HG02852 (cell line): ENCODE results near the gene NSD2.

Source experiments
- ATAC-seq: cut with Tn5 transposase; IDR thresholded peaks from one replicate; pipeline ENCODE4 v1.9.1; 2021; ENCODE audit warnings: mild to moderate bottlenecking, moderate library complexity; ENCODE audit not compliant: unreplicated experiment

The NSD2 gene

DNA sequence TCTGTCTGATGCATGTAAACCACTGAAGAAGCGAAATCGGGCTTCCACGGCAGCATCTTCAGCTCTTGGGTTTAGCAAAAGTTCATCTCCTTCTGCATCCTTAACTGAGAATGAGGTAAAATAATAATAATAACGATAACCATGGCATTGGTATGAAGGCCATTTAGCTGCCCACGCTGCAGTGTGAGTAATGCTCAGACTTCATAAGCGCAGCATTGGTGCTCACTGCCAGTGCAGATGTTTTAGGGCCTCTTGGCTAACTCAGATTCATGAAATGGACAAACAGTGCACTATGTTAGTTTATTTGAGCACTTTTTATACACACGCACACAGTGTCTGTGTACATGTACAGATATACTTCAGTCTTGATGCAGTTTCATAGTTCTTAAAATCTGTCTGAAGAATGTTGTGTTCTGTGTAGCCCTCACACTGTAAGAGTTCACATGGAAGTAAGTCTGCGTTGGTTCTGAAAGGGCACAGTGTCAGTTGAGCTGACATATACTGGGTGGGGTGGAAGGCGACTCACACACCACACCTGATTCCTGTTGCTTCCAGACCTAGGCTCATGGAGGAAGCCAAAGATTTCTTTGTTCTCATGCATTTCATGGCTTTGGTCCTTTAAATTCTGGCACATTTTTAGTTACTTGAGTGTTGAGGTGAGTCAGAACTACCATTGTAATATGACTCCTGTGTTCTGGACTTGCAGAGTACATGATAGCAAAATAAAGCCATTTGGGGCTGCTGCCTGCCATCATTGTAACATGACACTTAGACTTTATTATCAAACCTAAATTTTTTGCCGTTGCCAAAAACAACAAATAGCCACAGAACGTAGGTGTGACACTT, 68.7 kb downstream of the NSD2 start:
- ATAC-seq, result no peak

DNA sequence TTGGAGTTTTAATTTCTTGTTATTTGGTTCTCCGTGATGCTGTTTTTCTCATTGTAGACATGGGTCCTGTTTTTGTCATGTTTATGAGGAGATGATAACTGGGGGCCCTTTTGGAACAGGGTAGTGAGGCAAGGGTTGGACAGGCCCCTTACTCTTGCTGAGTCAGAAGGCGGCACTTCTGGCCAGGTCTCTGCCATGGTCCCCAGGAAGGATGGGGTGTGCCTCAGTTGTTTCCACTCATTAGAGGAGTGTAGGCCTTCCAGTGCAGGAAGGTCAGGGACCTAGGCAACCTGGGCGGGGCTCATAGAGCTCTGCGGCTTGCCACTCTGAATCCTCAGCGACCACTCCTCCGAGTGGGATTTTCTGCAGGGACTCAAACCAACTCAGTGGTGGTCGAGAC, 69.4 kb downstream of the NSD2 start:
- ATAC-seq, result no peak

DNA sequence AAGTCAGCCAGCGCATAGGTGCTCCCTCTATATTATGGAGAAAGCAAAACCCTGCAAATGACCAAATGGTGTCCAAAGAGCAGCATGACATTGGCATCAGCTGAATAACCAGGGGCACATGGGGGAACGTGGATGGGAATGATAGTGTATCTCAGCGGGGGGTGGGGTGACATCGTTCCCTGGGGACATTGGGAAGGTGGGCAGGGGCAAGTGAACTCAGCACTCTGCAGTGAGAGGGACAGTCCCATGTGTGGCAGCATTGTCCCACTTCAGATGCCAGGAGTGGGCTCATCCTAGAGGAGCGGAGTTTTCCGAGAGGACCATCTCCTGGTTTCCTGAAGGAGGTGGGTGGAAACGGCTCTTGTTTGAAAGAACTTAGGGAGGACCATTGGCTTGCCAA, 72.7 kb downstream of the NSD2 start:
- ATAC-seq, result no peak

DNA sequence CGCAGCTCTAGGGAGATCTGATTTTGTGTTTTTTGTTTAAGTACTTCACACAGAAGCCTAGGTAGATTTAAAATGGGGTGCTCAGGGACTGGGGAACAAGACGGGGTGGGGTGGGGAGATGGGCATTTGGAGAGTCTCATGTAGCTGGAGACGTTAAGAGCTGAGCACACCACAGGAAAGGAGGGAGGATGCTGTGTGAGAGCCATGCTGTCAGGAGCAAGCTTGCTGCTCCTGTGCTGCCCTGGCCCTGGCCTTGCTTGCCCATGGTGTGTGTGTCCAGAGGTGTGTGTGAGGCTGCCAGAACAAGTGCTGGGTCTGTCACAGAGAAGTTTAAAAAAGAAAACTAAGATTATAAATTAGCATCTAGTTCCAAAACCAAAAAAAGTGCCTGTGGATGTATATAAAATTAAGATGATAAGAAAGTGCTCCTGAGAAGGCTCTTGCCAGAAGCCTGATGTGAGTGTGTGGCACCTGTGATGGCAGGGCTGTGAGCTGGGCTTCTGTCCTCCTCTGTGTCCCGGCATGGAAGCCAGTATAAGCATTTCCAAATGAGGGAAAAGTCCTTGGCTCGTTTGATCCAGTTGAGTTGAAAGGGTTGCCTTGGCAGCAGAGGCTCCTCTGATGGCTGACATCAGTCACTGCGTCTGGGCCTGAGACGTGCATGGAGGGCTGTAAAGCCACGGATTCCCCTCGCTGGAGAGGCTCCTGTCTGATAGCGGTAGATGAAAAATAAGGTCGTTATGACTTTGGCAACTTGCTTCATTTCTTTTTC, 74.1 kb downstream of the NSD2 start:
- ATAC-seq, result no peak

DNA sequence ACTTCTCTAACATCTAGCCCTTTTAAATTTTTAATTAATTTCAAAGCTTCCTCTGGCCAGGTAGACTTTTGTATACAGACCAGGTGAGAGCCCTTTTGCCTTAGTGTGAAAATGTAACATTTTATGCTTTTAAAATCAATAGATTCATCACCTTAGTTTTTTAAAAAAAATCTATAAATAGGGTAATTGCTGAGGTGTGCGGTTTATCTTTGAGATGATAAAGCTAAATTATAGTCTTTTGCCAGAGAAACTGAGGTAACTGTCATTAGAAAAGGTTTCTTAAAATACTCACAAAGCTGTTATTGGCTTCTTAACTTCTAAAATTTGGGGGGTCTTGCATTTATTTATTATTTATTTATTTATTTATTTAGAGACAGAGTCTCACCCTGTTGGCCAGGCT, 74.7 kb downstream of the NSD2 start:
- no peak for ATAC-seq

DNA sequence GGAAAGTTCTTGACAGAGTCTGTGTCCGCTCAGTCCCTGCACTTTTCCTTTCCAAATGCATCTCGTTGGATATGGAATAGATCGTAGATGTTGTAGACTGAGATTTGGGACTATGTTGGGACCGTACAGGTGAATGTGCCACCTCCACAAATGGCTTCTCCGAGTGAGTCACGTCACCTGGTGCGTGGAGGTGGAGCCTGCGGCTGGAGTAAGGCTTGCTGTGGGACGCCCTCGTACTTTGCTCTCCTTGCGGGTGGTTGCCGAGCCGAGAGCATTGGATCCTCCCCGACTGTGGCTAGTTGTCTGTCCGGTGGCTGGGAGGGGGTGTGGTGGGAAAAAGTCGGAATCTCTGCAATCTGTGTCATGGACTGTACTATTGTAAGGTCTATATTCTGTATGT, 77.0 kb downstream of the NSD2 start:
- ATAC-seq, result no peak

DNA sequence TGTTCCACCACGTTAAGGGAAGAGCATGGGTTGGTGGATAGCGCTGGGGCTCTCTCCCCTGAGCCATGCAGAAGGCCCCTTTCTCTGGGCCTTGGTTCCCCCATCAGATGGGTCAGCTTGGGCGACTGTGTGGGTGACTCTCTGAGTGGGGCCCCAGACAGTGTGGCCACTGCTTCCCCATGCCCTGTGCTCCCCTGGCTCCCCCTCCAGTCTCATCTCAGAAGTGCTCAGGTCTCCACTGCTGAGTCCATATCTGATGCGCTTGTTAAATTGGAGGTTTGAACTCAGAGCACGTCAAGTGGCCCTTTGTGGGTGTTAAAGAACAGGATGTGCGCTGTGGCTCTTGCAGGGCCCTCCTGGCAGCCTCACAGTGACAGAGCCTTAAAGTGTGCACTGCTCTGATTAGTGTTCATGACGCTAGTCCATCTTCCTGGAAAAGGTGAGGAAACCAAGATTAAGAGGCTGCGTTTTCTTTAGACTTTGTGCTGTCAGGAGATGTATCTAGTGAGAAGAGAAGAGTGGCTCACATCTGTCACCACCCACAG, 77.8 kb downstream of the NSD2 start:
- no peak for ATAC-seq

DNA sequence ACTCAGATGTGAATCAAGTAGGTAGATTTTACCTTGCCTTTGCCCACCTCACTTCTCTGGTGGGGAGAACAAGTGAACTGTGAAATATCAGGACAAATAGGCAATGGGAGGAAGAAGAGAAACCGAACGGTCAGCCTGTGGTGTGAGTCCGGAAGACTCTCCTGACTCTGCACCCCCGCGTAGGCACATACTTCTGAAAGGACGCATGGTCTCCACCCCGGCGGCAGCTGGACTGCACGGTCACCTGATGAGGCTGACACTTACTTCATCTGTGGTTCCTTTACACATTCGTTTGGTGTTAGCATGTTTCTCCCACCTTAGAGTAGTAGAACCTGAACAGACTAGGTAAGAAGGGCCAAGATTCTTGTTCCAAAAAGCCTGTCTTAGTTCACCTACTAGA, 79.2 kb downstream of the NSD2 start:
- no peak for ATAC-seq

DNA sequence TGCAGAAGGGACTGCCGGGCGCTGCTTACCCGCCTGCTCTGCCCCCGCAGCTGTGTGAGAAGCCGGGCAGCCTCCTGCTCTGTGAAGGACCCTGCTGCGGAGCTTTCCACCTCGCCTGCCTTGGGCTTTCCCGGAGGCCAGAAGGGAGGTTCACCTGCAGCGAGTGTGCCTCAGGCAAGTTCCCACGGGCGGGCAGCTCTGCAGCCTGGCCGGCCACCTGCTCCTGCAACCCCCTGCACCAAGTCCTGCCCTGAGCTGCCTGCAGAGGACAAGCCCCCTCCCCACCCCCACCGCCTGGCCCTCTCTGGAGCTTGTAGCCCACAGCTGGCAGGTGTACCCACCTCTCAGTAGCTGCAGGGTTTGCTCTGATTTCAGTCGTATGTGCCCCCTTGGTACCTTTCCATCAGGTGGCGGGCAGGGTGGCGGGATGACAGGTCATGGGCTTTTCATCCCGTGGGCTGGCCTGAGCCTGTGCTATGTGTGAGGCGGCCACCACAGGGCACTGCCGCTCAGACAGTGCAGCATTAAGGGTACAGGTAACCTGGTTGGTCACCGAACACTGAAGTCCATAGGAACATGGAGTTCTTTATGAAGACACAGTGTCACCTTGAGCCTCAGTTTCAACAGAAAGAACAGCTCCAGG, 81.0 kb downstream of the NSD2 start:
- ATAC-seq, result no peak

DNA sequence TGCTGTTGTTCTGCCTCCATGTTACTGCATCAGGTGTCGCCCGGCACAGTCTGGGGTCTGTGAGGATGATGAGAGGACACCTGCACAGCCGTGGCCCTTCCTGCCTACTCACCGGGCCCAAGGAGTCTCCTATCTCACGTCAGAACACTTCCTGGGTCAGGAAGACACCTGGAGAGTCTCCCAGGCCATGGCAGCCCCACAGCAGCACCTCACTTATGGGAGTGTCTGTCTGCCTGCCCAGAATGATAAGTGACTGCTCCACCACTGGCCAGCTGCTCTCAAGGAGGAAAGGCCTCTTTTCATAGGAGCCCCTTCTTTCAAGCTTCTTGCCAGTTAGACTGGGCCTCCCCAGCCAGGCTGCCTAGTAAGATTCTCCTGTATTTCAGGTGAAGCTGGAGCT, 81.5 kb downstream of the NSD2 start:
- ATAC-seq, result no peak

DNA sequence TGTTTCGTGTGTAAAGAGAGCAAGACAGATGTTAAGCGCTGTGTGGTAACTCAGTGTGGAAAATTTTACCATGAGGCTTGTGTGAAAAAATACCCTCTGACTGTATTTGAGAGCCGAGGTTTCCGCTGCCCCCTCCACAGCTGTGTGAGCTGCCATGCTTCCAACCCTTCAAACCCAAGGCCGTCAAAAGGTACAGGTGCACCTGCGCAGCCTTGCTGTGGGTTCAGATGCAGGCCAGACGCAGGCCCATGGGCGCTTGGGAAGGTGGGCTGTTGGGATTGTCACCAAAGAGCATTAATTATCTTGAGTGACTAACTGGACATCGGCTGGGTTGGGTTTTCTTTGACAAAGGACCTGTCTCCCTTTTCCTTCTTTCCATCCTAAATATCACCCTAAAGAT, 82.1 kb downstream of the NSD2 start:
- ATAC-seq, result no peak

DNA sequence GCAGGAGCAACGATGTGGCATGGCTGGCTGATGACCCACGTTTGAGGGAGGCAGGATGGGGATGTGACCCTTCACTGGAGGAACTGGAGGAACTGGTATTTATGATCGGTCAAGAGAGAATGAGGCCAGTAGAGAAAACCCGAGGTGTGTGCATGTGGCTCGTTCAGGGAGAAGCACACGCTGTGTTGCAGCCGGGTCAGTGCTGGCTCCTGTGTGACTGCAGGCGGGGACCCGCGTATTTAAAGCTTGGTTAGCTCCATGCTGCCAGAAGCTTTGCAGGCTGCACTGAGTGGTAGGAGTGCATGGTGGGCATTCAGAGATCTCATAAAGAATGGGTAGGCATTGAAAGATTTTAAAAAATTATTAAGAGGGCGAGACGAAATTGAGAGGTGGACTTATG, 85.4 kb downstream of the NSD2 start:
- no peak for ATAC-seq

DNA sequence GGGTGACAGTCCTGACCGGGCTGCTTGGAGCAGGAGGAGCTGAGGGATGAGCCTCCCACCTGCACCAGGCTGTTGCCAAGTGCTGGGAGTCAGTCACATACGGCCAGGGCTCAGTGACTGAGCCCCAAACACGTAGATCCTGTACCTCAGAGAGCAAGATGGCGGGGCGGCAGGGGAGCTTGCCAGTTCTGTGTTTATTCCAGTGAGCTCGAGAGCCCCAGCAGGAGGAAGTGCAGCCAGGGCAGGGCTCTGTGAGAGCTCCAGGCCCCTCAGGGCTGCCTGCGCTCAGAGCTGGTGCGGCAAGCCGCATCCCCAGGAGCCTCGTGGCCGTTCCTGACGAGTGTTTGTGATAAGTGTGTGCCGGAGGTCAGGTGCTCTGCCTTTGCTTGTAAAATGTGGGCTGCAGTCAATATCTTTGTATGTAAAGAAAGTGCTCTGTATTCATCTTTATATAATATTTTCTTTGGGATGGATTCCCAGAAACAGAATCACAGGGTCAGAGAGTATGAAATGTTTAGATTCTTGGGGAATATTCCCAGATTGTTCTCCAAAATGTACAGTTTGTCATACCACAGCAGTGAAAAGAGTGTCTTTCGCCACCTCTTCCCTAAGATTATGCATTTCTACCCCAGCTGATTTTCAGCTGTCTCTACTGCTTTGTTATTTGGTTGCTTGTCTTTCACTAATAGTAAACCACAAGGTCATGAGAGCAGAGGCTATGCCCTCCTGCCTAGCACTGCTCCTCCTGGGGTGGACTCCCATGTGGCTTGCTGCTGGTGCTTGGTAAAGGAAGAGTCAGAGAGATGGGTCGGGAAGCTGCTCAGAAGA, 87.3 kb downstream of the NSD2 start:
- no peak for ATAC-seq

DNA sequence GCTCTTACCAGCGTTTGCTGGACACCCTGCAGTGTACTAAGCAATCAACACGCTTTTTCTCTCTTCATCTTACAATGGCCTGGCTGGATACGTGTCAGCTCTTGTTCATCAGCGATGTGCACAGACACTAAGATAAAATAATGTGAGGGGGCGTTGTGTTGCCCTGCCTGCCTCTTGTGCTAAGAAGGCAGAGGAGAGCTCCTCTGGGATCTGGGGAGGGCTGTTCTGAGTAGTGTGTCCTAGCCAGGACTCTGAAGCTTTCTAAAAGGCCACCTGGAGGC, 87.9 kb downstream of the NSD2 start:
- ATAC-seq, result no peak

DNA sequence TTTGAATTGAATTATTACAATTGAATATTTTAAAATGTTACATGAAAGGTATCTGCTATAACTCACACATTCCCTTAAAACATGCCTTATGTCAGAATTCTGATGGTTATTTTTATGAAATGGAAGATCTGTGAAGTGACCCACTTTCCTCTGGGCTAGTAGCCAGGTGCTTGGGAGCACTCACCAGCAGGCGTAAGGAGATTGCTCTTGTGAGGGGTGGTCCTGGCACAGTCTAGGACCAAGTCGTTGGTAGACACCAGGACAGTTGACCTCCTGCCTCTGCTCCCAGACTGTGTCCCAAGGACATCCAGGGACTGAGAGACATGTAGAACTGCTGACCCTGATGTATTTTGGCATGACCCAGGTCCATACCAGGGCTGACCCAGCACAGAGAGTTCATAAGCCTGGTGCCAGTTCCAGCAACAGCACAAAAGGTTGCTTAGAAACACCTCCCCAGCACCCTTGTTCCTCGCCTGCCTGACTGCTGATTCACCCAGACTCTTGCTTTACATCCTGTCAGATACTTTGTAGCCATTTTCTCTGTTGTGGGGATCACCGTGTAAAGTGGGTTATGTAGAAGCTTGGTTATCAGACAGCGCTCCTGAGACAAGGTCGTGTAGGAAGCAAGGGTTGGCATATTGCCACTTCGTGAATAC, 89.1 kb downstream of the NSD2 start:
- no peak for ATAC-seq

DNA sequence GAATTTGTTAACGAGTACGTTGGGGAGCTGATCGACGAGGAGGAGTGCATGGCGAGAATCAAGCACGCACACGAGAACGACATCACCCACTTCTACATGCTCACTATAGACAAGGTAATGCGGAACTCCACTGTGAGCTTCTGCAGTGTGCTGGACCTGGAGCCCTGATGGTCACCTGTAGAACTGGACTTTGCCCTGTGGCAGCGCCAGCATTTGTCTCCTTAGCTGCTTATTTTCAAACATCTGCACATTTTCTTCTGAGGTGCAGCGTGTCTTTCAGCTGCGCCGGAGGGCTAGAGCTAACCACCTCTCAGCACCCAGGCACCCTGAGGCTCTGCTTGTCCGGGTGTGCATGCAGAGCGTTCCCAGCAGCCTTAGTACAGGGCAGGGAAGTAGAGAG, 89.8 kb downstream of the NSD2 start:
- no peak for ATAC-seq

DNA sequence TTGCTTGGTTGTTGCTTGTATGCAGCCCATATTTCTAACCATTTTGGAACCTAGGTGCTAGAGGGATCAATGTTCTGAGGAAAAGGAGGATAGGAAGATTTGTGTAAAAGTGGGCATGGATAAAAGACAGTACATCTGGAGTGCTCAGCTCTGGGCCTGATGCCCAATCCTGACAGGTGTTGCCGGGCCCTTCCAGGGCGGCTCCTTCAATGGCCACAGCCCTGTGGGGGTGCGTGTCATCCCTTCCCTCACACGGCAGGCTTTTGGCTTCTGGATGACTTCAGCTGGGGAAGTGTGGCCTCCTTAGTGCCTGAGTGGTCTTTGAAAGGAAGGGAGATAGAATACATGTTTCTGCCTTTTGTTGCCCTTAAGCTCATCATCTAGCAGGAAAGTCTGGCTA, 90.4 kb downstream of the NSD2 start:
- no peak for ATAC-seq

DNA sequence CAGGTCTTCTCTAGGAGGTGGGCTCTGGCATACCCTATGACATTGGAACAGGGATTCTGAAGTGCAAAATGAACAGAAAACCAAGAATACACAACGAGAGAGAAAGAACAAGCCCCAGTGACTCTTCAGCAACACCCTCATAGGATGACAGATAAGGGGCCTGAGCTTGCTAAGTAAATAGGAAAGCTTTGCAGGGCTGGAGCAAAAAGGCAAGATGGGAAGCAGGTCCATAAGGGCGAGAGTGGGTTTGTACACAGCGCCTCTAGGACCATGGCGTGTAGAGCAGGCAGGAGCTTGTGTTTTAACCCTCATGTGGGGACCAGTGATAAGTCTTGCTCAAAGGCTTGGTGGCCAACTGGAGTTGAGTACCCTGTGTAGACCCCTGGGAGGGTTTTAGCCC, 91.8 kb downstream of the NSD2 start:
- ATAC-seq, result no peak

DNA sequence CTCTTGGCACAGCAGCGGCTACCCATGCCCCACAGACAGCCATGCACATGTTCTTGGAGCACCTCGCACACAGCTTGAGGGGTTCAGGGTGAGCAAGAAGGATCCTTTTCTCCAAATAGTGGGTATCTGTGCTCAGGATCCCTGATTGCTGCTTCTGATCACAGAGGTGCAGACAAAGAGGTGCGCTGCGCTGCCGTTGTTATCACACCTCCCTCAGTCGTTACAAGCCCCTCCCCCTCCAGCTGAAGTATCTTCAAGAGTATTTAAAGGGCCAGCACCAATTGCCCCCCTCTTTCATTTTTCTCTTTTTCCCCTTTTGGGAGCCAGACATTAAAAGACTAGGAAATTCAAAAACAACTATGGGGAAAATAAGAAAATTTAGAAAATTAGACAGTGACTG, 93.2 kb downstream of the NSD2 start:
- no peak for ATAC-seq

DNA sequence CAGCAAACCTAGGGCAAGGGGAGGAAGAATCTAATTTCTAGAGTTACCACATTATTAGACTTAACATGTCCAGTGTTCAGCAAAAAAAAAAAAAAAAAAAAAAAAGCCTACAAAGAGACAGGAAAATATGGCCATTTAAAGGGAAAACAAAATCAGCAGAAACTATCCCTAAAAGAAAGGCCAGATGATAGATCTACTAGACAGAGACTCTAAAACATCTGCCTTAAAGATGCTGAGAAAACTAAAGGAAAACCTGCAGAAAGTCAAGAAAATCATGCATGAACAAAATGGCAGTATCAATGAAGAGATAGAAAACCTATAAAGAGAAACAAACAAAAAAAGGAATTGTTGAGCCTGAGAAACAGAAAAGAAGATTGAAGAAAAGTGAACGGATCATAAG, 93.8 kb downstream of the NSD2 start:
- no peak for ATAC-seq
